Mammary epithelial cell (primary cell): ENCODE measurements around the gene C11orf58.

Source experiments
- CTCF ChIP-seq, 2 donors: IDR thresholded peaks in 1 of 2; conservative IDR thresholded peaks in 1 of 2; 2 replicates each; pipeline ENCODE4 v1.5.1; 2011 to 2012; ENCODE audit warnings: inconsistent platforms in 2 of 2, low read length in 2 of 2, mild to moderate bottlenecking in 2 of 2, control low read depth in 1 of 2, low read depth in 1 of 2; ENCODE audit not compliant: insufficient read depth in 1 of 2; ENCODE audit errors: extremely low read depth in 1 of 2
- EZH2 ChIP-seq: IDR thresholded peaks from 2 replicates; pipeline ENCODE4 v1.6.1; 2012; ENCODE audit warnings: low read length, inconsistent platforms, borderline replicate concordance

- TF ChIP-seq CTCF (conservative IDR thresholded peaks at IDR 0.05 in 1 of 2, IDR thresholded peaks at IDR 0.05 in 1 of 2; ENCODE audit: extremely low read depth in 1 of 2, insufficient read depth in 1 of 2, low read depth in 1 of 2, low read length in 2 of 2): no peak
- TF ChIP-seq EZH2: no peak
Observed at GRCh38 chr11:16703795-16704194, 34.7 kb upstream of the C11orf58 start.
